NB4 (cell line): ENCODE measurements around the gene DRC1.

Experiments used
- MYC ChIP-seq: IDR thresholded peaks from 2 replicates; pipeline ENCODE4 v1.6.1; 2011; ENCODE audit warnings: low read depth, low read length
- POLR2A ChIP-seq: IDR thresholded peaks from 2 replicates; pipeline ENCODE4 v1.6.1; 2011; ENCODE audit warnings: mild to moderate bottlenecking; ENCODE audit not compliant: insufficient read length; ENCODE audit errors: extremely low read depth
- TF ChIP-seq, protein P1 (sequence below): IDR thresholded peaks from 2 replicates; pipeline ENCODE4 v1.6.1; 2011; ENCODE audit warnings: low read depth, low read length
- TF ChIP-seq, protein P2 (sequence below): IDR thresholded peaks from one replicate; pipeline ENCODE4 v1.5.1; 2012; ENCODE audit warnings: low read depth, low read length

DNA sequence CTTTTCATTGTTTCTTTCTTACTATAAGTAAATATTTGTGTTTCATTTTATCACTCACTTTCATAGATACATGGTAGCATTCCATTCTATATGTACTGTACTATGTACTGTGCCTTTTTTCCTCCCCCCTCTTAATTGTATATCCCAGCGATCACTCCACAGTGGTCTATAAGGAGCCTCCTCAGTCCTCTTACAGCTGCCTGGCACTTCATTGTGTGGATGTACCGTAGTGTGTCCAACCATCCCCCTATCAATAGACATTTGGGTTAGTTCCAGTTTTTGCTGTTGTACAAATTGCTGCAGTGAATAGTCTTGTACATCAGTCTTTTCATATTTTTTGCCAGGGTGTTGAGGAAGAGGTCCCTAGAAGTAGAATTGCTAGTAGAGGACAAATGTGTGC is 21.4 kb upstream of the DRC1 start:
- TF ChIP-seq, protein P1, sequence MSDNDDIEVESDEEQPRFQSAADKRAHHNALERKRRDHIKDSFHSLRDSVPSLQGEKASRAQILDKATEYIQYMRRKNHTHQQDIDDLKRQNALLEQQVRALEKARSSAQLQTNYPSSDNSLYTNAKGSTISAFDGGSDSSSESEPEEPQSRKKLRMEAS: no peak
- TF ChIP-seq, protein P2, sequence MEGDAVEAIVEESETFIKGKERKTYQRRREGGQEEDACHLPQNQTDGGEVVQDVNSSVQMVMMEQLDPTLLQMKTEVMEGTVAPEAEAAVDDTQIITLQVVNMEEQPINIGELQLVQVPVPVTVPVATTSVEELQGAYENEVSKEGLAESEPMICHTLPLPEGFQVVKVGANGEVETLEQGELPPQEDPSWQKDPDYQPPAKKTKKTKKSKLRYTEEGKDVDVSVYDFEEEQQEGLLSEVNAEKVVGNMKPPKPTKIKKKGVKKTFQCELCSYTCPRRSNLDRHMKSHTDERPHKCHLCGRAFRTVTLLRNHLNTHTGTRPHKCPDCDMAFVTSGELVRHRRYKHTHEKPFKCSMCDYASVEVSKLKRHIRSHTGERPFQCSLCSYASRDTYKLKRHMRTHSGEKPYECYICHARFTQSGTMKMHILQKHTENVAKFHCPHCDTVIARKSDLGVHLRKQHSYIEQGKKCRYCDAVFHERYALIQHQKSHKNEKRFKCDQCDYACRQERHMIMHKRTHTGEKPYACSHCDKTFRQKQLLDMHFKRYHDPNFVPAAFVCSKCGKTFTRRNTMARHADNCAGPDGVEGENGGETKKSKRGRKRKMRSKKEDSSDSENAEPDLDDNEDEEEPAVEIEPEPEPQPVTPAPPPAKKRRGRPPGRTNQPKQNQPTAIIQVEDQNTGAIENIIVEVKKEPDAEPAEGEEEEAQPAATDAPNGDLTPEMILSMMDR: no peak
- TF ChIP-seq POLR2A: no peak
- TF ChIP-seq MYC: no peak
